HG03457 (cell line): Measurements from ENCODE around the gene DLX4.

ENCODE experiments used
- ATAC-seq: cut with Tn5 transposase; IDR thresholded peaks from one replicate; pipeline ENCODE4 v1.9.1; 2021; ENCODE audit warnings: moderate number of reproducible peaks; ENCODE audit not compliant: unreplicated experiment

Gene DLX4

GRCh38 chr17:49946208-49946607, 22.8 kb upstream of the DLX4 start:
- ATAC-seq, result no peak

GRCh38 chr17:49946964-49947584, 21.9 kb upstream of the DLX4 start:
- ATAC-seq, result no peak

- no peak for ATAC-seq
These were observed 19.4 kb upstream of the DLX4 start for GRCh38 chr17:49949634-49950033.

- ATAC-seq, result no peak
These were observed 17.5 kb upstream of the DLX4 start for GRCh38 chr17:49951362-49952082.

GRCh38 chr17:49952209-49952911, 16.6 kb upstream of the DLX4 start:
- no peak for ATAC-seq

GRCh38 chr17:49952912-49953497, 16.0 kb upstream of the DLX4 start:
- no peak for ATAC-seq

GRCh38 chr17:49955157-49955556, 13.8 kb upstream of the DLX4 start:
- ATAC-seq, result no peak

- no peak for ATAC-seq
These were observed 12.2 kb upstream of the DLX4 start for GRCh38 chr17:49956780-49957179.

- no peak for ATAC-seq
These were observed 11.6 kb upstream of the DLX4 start for GRCh38 chr17:49957350-49957749.

- no peak for ATAC-seq
These were observed 10.3 kb upstream of the DLX4 start for GRCh38 chr17:49958723-49959122.

GRCh38 chr17:49959183-49959935, 9.6 kb upstream of the DLX4 start:
- no peak for ATAC-seq

GRCh38 chr17:49962599-49963308, 6.2 kb upstream of the DLX4 start:
- ATAC-seq, result no peak

GRCh38 chr17:49963309-49963625, 5.7 kb upstream of the DLX4 start:
- ATAC-seq, result no peak

GRCh38 chr17:49963626-49964302, 5.2 kb upstream of the DLX4 start:
- ATAC-seq, result no peak

GRCh38 chr17:49964303-49964768, 4.7 kb upstream of the DLX4 start:
- no peak for ATAC-seq

GRCh38 chr17:49964769-49965523, 4.0 kb upstream of the DLX4 start:
- ATAC-seq, result no peak

- no peak for ATAC-seq
These were observed 3.5 kb upstream of the DLX4 start for GRCh38 chr17:49965524-49965909.

GRCh38 chr17:49966767-49967166, 2.2 kb upstream of the DLX4 start:
- no peak for ATAC-seq

- no peak for ATAC-seq
These were observed 1.8 kb upstream of the DLX4 start for GRCh38 chr17:49967205-49967604.
